Activated T-cell treated with anti-CD3 and anti-CD28 coated beads, Interleukin-2, amount 50 U/mL, for 72 hours (primary cell): ENCODE measurements around the gene SRPRB. TPM values are rescaled to one million over a fixed set of nuclear protein-coding genes. Genes with fewer than 3 reads are reported as not detected.

ENCODE experiments used
- ATAC-seq, 2 donors: fragments of 150-1000 bp; cut with Tn5 transposase; replicated peaks in 1 of 2; 2 replicates each; pipeline ENCODE4 v1.10.0; 2021; ENCODE audit warnings: moderate library complexity in 2 of 2, mild to moderate bottlenecking in 1 of 2
- DNase-seq, 2 donors: peaks; one replicate each; pipeline ENCODE4 v3.0.0; 2021 to 2022; ENCODE audit warnings: mixed read lengths in 1 of 2
- H3K27ac Mint-ChIP-seq: one replicate; pipeline ENCODE4 v1.8.0; 2022; ENCODE audit warnings: mild to moderate bottlenecking, moderate library complexity, mixed read lengths
- H3K27me3 Mint-ChIP-seq: one replicate; pipeline ENCODE4 v1.8.0; 2022; ENCODE audit warnings: low read depth, mixed read lengths
- H3K36me3 Mint-ChIP-seq, 2 donors: one replicate each; pipeline ENCODE4 v1.8.0; 2022; ENCODE audit warnings: mixed read lengths in 2 of 2, mild to moderate bottlenecking in 1 of 2; ENCODE audit not compliant: insufficient read depth in 2 of 2
- H3K4me1 Mint-ChIP-seq: one replicate; pipeline ENCODE4 v1.8.0; 2022; ENCODE audit warnings: low read depth, mixed read lengths
- H3K4me3 Mint-ChIP-seq, 2 donors: one replicate each; pipeline ENCODE4 v1.8.0; 2022; ENCODE audit warnings: mild to moderate bottlenecking in 2 of 2, mixed read lengths in 2 of 2, moderate library complexity in 2 of 2
- H3K9me3 Mint-ChIP-seq, 2 donors: one replicate each; pipeline ENCODE4 v1.8.0; 2022; ENCODE audit warnings: mixed read lengths in 2 of 2
- total RNA-seq, 2 donors: library from RNA; stranded (reverse); gene quantifications; one replicate each; pipeline ENCODE4 v1.2.3, GENCODE V29; 2022

The SRPRB gene
- total RNA-seq, 2 donors from 2014 or later, result 83.2 to 100 TPM

- Mint-ChIP-seq H3K9me3 (no peaks in the 10 kb centered on the region), H3K27me3 (no peaks in the 10 kb centered on the region), H3K27ac (no peak overlapping the region), H3K4me3 (no peak overlapping the region), H3K4me1 (no peaks in the 10 kb centered on the region), H3K36me3 (peaks cover 3 to 19% of the 10 kb centered on the region in 2 donors)
- no peak for ATAC-seq
- no peak for DNase-seq
Observed at GRCh38 chr3:133824961-133825485, 19.4 kb downstream of the SRPRB start.

DNA sequence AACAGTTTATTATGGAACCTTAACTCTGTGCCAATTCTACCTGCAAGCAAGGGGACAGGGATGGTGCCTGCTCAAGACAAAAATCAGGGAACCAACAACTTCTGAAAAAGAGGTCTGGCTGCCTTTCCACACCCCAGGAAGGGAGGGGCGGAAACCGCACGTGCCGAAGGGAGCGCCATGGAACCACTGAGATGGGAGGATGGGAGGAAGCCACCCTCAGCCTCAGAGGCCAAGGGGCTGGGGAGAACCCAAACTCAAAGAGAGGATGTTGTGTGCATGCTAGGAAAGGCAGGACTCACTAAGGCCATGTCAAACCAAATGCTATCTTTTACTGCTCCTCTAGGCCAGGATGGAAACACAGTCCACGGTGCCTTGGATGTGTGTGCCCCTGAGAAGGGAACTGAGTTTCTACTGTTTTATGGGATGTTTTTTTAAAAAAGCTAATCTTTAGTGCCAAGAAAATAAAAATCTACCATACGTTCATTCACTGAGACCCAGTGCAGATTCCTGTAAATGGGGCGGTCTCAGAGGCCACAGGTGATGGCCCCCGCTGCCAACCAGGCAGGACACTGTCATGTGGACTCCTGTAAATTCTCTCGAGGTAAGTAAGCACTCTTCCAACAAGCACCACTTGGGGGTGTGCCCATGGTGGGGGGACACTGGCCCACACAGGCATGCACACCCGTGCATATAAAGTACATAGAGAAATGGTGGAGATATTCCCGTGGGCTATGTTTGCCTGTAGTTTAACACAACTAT is 20.5 kb downstream of the SRPRB start:
- no peak overlapping the region for H3K4me3 Mint-ChIP-seq
- no peak overlapping the region for H3K27ac Mint-ChIP-seq
- no peaks in the 10 kb centered on the region for H3K4me1 Mint-ChIP-seq

DNA sequence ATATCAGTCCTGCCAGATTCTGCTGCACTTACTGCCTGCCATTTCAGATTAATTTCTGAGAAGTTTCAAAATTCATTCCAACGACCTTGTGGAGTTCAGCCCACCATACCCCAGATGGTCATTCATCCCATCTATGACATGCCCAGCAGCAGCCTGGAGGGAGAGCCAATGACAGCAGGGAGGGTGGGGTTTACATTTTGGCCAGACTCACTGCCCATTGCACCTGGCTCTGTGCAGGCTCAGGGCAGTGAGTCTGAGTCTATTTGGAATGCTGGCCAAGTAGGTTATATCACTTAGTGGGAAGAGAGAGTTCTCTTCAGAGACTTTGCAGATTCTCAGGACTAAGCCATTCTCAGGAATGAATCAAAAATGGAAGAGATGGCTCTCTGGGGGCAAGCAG is 21.5 kb downstream of the SRPRB start:
- ATAC-seq, result no peak
- Mint-ChIP-seq H3K4me3 (no peak overlapping the region), H3K4me1 (no peaks in the 10 kb centered on the region), H3K27ac (no peak overlapping the region), H3K9me3 (no peaks in the 10 kb centered on the region), H3K27me3 (no peaks in the 10 kb centered on the region), H3K36me3 (peaks cover 0 to 10% of the 10 kb centered on the region in 2 donors)
- no peak for DNase-seq

More for the DNA sequence above, 20.5 kb downstream of the SRPRB start:
- DNase-seq, result no peak
- Mint-ChIP-seq H3K9me3 (no peaks in the 10 kb centered on the region), H3K36me3 (peaks cover 0 to 17% of the 10 kb centered on the region in 2 donors), H3K27me3 (no peaks in the 10 kb centered on the region)
- ATAC-seq, result no peak

DNA sequence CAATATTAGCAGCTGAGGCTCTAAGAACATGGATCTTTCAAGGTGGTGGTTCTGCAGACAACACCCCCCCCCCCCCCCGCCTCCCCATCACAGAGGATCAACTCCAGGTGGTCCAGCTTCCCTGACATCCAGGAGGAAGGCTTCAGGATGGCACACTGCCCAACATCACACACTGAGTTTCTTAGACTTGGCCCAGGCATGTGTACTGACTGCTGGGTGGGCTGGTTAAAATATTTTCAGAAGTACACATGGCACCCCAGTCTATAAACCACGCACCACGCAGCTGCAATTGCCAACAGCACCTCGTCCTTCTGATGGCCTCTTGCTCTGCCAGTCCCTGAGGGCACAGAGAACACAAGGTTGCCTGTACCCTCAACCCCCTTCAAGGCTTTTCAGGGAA is 22.1 kb downstream of the SRPRB start:
- peaks cover 0 to 5% of the 10 kb centered on the region in 2 donors for H3K36me3 Mint-ChIP-seq
- no peaks in the 10 kb centered on the region for H3K27me3 Mint-ChIP-seq
- DNase-seq (no peak), ATAC-seq (no peak)
- no peaks in the 10 kb centered on the region for H3K4me1 Mint-ChIP-seq
- no peaks in the 10 kb centered on the region for H3K9me3 Mint-ChIP-seq
- H3K4me3 Mint-ChIP-seq, result no peak overlapping the region
- no peak overlapping the region for H3K27ac Mint-ChIP-seq

GRCh38 chr3:133828576-133829309 is 23.1 kb downstream of the SRPRB start:
- H3K4me3 Mint-ChIP-seq, result no peak overlapping the region
- H3K27ac Mint-ChIP-seq, result no peak overlapping the region
- H3K4me1 Mint-ChIP-seq, result no peaks in the 10 kb centered on the region
- H3K27me3 Mint-ChIP-seq, result no peaks in the 10 kb centered on the region
- no peaks in the 10 kb centered on the region for H3K9me3 Mint-ChIP-seq
- no peak for DNase-seq
- ATAC-seq, result no peak
- H3K36me3 Mint-ChIP-seq, result no peaks in the 10 kb centered on the region

DNA sequence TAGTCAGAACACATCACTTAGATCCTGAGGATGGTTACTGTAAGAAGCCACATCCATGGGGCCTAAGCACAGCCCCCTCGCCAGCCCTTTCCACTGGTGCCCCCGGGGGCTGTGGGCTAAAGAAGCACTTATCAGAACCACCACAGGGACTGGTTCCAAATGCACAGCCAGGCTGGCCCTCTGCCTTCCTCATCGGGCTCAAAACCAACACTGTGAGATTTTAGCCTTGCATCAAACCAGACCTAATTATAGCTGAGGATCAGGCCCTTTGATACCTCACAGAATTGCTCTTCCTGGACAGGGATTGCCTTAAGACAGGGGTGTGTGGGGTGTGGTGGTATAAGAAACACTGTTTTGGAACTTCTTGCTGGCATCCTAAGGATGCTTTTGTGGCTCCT is 23.7 kb downstream of the SRPRB start:
- Mint-ChIP-seq H3K9me3 (no peaks in the 10 kb centered on the region), H3K4me1 (no peaks in the 10 kb centered on the region), H3K4me3 (no peak overlapping the region), H3K36me3 (no peaks in the 10 kb centered on the region), H3K27ac (no peak overlapping the region), H3K27me3 (no peaks in the 10 kb centered on the region)
- no peak for DNase-seq
- no peak for ATAC-seq

GRCh38 chr3:133830071-133830470 is 24.5 kb downstream of the SRPRB start:
- H3K27ac Mint-ChIP-seq, result no peak overlapping the region
- no peaks in the 10 kb centered on the region for H3K27me3 Mint-ChIP-seq
- DNase-seq (no peak), ATAC-seq (no peak)
- H3K4me1 Mint-ChIP-seq, result no peaks in the 10 kb centered on the region
- H3K9me3 Mint-ChIP-seq, result no peaks in the 10 kb centered on the region
- no peaks in the 10 kb centered on the region for H3K36me3 Mint-ChIP-seq
- no peak overlapping the region for H3K4me3 Mint-ChIP-seq

- no peak for ATAC-seq
- Mint-ChIP-seq H3K9me3 (no peaks in the 10 kb centered on the region), H3K36me3 (no peaks in the 10 kb centered on the region), H3K4me1 (no peaks in the 10 kb centered on the region), H3K27me3 (no peaks in the 10 kb centered on the region), H3K27ac (no peak overlapping the region), H3K4me3 (no peak overlapping the region)
- no peak for DNase-seq
Observed at GRCh38 chr3:133831966-133832801, 26.6 kb downstream of the SRPRB start.

DNA sequence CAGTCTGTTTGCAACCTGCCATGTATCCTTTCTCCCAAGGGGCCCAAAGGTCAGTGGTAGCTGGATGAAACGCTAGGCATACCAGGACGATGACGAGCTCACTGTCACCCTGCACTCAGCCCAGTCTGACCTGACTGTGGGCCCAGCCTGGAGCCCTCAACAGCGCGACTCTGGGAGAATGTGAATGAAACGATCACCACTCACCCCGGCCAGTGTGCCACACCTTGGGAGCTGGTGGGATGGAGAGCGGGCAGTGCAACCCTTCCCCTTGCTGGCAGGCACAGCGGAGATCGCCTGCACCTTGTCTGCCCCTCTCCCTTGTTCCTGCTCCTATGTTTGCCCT is 27.2 kb downstream of the SRPRB start:
- no peak for DNase-seq
- H3K36me3 Mint-ChIP-seq, result no peaks in the 10 kb centered on the region
- H3K9me3 Mint-ChIP-seq, result no peaks in the 10 kb centered on the region
- H3K4me1 Mint-ChIP-seq, result no peaks in the 10 kb centered on the region
- no peaks in the 10 kb centered on the region for H3K27me3 Mint-ChIP-seq
- no peak overlapping the region for H3K4me3 Mint-ChIP-seq
- no peak for ATAC-seq
- H3K27ac Mint-ChIP-seq, result no peak overlapping the region

DNA sequence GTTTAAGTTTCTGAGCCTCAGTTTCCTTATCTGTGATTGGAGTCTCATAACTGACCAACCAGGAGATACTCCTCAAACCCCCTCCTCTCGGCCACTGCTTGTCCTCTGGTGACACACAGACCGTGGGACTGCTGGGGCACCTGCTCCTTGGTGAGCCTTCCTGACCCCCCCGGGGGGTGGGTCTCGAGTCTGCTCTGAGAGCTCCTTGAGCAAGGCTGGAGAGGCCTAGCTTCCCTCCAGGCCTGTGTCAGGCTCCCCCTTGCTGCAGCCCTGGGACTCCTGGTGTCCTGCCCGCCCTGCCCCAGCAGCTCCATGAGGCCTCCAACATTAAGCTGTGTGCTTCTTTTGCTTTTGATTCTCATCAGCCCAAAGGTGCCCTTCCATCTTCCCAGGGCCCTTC is 27.7 kb downstream of the SRPRB start:
- H3K27ac Mint-ChIP-seq, result no peak overlapping the region
- no peaks in the 10 kb centered on the region for H3K36me3 Mint-ChIP-seq
- no peak for ATAC-seq
- no peaks in the 10 kb centered on the region for H3K4me1 Mint-ChIP-seq
- no peaks in the 10 kb centered on the region for H3K27me3 Mint-ChIP-seq
- DNase-seq, result no peak
- H3K4me3 Mint-ChIP-seq, result no peak overlapping the region
- H3K9me3 Mint-ChIP-seq, result no peaks in the 10 kb centered on the region

- DNase-seq (no peak), ATAC-seq (no peak)
- H3K9me3 Mint-ChIP-seq, result no peaks in the 10 kb centered on the region
- no peaks in the 10 kb centered on the region for H3K4me1 Mint-ChIP-seq
- H3K27ac Mint-ChIP-seq, result no peak overlapping the region
- H3K27me3 Mint-ChIP-seq, result no peaks in the 10 kb centered on the region
- no peaks in the 10 kb centered on the region for H3K36me3 Mint-ChIP-seq
- H3K4me3 Mint-ChIP-seq, result no peak overlapping the region
Observed at GRCh38 chr3:133833880-133834620, 28.4 kb downstream of the SRPRB start.

DNA sequence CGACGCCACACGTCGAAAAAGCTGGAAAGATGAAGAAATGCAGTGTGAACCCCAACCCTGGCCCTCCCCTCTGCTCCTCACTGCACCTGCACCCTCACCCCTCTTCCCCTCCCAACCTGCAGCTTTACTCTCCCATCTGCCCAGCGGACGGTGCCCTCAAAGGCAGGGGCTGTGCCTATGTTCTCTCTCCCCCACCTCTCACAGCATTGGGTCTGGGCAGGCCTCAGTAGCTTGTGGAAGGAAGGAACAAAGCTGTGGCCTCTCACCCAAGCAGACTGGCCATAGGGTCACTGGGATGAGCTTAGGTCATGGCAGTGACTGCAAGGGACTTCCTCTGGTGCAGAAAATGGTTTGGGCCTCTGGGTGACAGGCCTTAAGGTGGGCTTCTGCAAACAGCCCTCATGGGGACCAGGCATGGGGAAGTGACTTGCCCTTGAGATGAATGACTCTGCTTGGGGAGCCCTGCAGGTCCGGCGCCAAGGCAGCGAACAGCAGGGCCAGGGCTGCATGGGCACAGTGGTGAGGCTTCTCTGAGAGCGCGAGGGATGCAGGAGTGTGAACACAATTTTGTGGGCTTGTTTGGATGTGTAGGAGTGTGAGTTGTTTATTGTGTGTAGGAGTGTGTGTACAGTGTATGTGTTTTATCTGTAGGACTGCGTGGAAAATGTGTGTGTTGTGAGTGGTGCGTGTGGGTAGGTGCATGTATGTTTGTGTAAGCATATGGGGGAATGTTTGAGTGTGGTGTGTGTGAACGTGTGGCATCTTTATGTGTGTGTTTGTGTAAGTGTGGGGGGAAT is 29.2 kb downstream of the SRPRB start:
- H3K9me3 Mint-ChIP-seq, result no peaks in the 10 kb centered on the region
- ATAC-seq (no peak), DNase-seq (no peak)
- H3K36me3 Mint-ChIP-seq, result no peaks in the 10 kb centered on the region
- H3K4me1 Mint-ChIP-seq, result no peaks in the 10 kb centered on the region
- no peak overlapping the region for H3K27ac Mint-ChIP-seq
- no peaks in the 10 kb centered on the region for H3K27me3 Mint-ChIP-seq
- no peak overlapping the region for H3K4me3 Mint-ChIP-seq
